H9 (cell line): ENCODE results near the gene SMC2. TPM values are rescaled to one million over a fixed set of nuclear protein-coding genes. Genes with fewer than 3 reads are reported as not detected.

Experiments
- DNase-seq: peaks from one replicate; pipeline ENCODE4 v3.0.0-alpha.2; 2017
- H2AFZ ChIP-seq: one replicate; pipeline ENCODE4 v1.6.1; 2013; ENCODE audit warnings: mild to moderate bottlenecking, low read length, control low read depth, moderate library complexity
- H2AK5ac ChIP-seq: 2 replicates; pipeline ENCODE4 v1.6.1; 2013; ENCODE audit warnings: low read length, control low read depth, mixed read lengths; ENCODE audit not compliant: insufficient read length
- H2BK120ac ChIP-seq: one replicate; pipeline ENCODE4 v1.6.1; 2013; ENCODE audit warnings: low read depth, mild to moderate bottlenecking, low read length, control low read depth, inconsistent platforms; ENCODE audit not compliant: poor library complexity, severe bottlenecking
- H2BK12ac ChIP-seq: 2 replicates; pipeline ENCODE4 v1.6.1; 2013; ENCODE audit warnings: low read length, control low read depth, mixed read lengths, low read depth; ENCODE audit not compliant: insufficient read length
- H2BK15ac ChIP-seq: 2 replicates; pipeline ENCODE4 v1.6.1; 2013; ENCODE audit warnings: low read depth, low read length, control low read depth
- H2BK20ac ChIP-seq: one replicate; pipeline ENCODE4 v1.6.1; 2013; ENCODE audit warnings: low read depth, mild to moderate bottlenecking, low read length, control low read depth, inconsistent platforms; ENCODE audit not compliant: poor library complexity, severe bottlenecking
- H2BK5ac ChIP-seq: 2 replicates; pipeline ENCODE4 v1.6.1; 2013; ENCODE audit warnings: low read length, control low read depth, mixed read lengths; ENCODE audit not compliant: insufficient read length
- H3K14ac ChIP-seq: 2 replicates; pipeline ENCODE4 v1.6.1; 2013; ENCODE audit warnings: low read length, control low read depth; ENCODE audit not compliant: insufficient read depth
- H3K18ac ChIP-seq: 2 replicates; pipeline ENCODE4 v1.6.1; 2013; ENCODE audit warnings: low read depth, mild to moderate bottlenecking, mixed read lengths, low read length, control low read depth; ENCODE audit not compliant: insufficient read length
- H3K23ac ChIP-seq: 2 replicates; pipeline ENCODE4 v1.6.1; 2013; ENCODE audit warnings: low read length, control low read depth, mixed read lengths, low read depth; ENCODE audit not compliant: insufficient read length
- H3K23me2 ChIP-seq: 2 replicates; pipeline ENCODE4 v1.6.1; 2013; ENCODE audit warnings: low read depth, mild to moderate bottlenecking, mixed read lengths, low read length, control low read depth; ENCODE audit not compliant: insufficient read length, poor library complexity, severe bottlenecking
- H3K27ac ChIP-seq: 2 replicates; pipeline ENCODE4 v1.5.1; 2013; ENCODE audit warnings: low read length, control low read depth, mixed read lengths, low read depth; ENCODE audit not compliant: insufficient read length
- H3K27me3 ChIP-seq: 2 replicates; pipeline ENCODE4 v1.6.1; 2013; ENCODE audit warnings: low read length, control low read depth, inconsistent platforms; ENCODE audit not compliant: insufficient read depth
- H3K4ac ChIP-seq: 2 replicates; pipeline ENCODE4 v1.6.1; 2013; ENCODE audit warnings: low read depth, mild to moderate bottlenecking, control low read depth, inconsistent platforms, low read length, moderate library complexity
- H3K4me1 ChIP-seq: 2 replicates; pipeline ENCODE4 v1.6.1; 2013; ENCODE audit warnings: low read length, control low read depth, inconsistent platforms; ENCODE audit not compliant: insufficient read depth
- H3K4me2 ChIP-seq: 2 replicates; pipeline ENCODE4 v1.6.1; 2013; ENCODE audit warnings: low read length, control low read depth, mixed read lengths; ENCODE audit not compliant: insufficient read length, insufficient read depth
- H3K56ac ChIP-seq: 2 replicates; pipeline ENCODE4 v1.6.1; 2013; ENCODE audit warnings: low read depth, mild to moderate bottlenecking, mixed read lengths, low read length, control low read depth; ENCODE audit not compliant: insufficient read length
- H3K79me1 ChIP-seq: 2 replicates; pipeline ENCODE4 v1.6.1; 2013; ENCODE audit warnings: low read depth, mild to moderate bottlenecking, moderate library complexity, low read length, control low read depth, inconsistent platforms; ENCODE audit not compliant: insufficient read depth, poor library complexity, severe bottlenecking
- H3K79me2 ChIP-seq: 2 replicates; pipeline ENCODE4 v1.6.1; 2013; ENCODE audit warnings: low read length, control low read depth, inconsistent platforms; ENCODE audit not compliant: insufficient read depth
- H3K9ac ChIP-seq: 2 replicates; pipeline ENCODE4 v1.6.1; 2013; ENCODE audit warnings: low read length, control low read depth, mixed read lengths; ENCODE audit not compliant: insufficient read length; ENCODE audit errors: extremely low read depth
- H3K9me3 ChIP-seq: one replicate; pipeline ENCODE4 v1.6.1; 2013; ENCODE audit warnings: low read depth, low read length, inconsistent platforms; ENCODE audit not compliant: control insufficient read depth
- H3T11ph ChIP-seq: one replicate; pipeline ENCODE4 v1.6.1; 2013; ENCODE audit warnings: mild to moderate bottlenecking, low read length, control low read depth, inconsistent platforms
- H4K20me1 ChIP-seq: one replicate; pipeline ENCODE4 v1.6.1; 2013; ENCODE audit not compliant: control insufficient read depth, insufficient read length, insufficient read depth
- H4K5ac ChIP-seq: 2 replicates; pipeline ENCODE4 v1.6.1; 2013; ENCODE audit warnings: low read depth, mild to moderate bottlenecking, mixed read lengths, low read length, control low read depth; ENCODE audit not compliant: insufficient read length
- H4K8ac ChIP-seq: replicated peaks from 2 replicates; pipeline ENCODE4 v1.6.1; 2013; ENCODE audit warnings: low read length, control low read depth, mixed read lengths, low read depth; ENCODE audit not compliant: insufficient read length
- H4K91ac ChIP-seq: 2 replicates; pipeline ENCODE4 v1.6.1; 2013; ENCODE audit warnings: low read depth, mild to moderate bottlenecking, moderate library complexity, mixed read lengths, low read length, control low read depth; ENCODE audit not compliant: insufficient read length
- H3K27ac Mint-ChIP-seq, 3 experiments: 2 replicates in 2 of 3; 3 replicates in 1 of 3; pipeline ENCODE4 v1.8.0; 2020 to 2021; ENCODE audit warnings: mixed read lengths in 3 of 3, mild to moderate bottlenecking in 1 of 3, moderate library complexity in 1 of 3
- H3K27me3 Mint-ChIP-seq: 2 replicates; pipeline ENCODE4 v1.8.0; 2021; ENCODE audit warnings: low read depth, mild to moderate bottlenecking, moderate library complexity, mixed read lengths
- H3K36me3 Mint-ChIP-seq, 3 experiments: 2 replicates in 2 of 3; 3 replicates in 1 of 3; pipeline ENCODE4 v1.8.0; 2020 to 2021; ENCODE audit warnings: low read depth in 3 of 3, mixed read lengths in 3 of 3; ENCODE audit not compliant: insufficient read depth in 1 of 3
- H3K4me1 Mint-ChIP-seq, 2 experiments: 2 replicates each; pipeline ENCODE4 v1.8.0; 2020; ENCODE audit warnings: mixed read lengths in 2 of 2
- H3K4me3 Mint-ChIP-seq, 2 experiments: 2 replicates in 1 of 2; 3 replicates in 1 of 2; pipeline ENCODE4 v1.8.0; 2020 to 2021; ENCODE audit warnings: mild to moderate bottlenecking in 2 of 2, mixed read lengths in 2 of 2, moderate library complexity in 1 of 2
- H3K9me3 Mint-ChIP-seq, 2 experiments: 2 replicates in 1 of 2; 3 replicates in 1 of 2; pipeline ENCODE4 v1.8.0; 2020; ENCODE audit warnings: mild to moderate bottlenecking in 2 of 2, mixed read lengths in 2 of 2, moderate library complexity in 1 of 2
- CTCF ChIP-seq: fragments of 200-600 bp; sonication (generic); conservative IDR thresholded peaks from 3 replicates; pipeline ENCODE4 v1.8.0; 2021; ENCODE audit warnings: antibody characterized with exemption, mild to moderate bottlenecking
- WGBS: extraction: QIAGEN DNeasy Blood & Tissue Kit; methylation state at CpG from one replicate; pipeline ENCODE4 v1.1.7; 2013; ENCODE audit warnings: missing lambda C conversion rate, low lambda C conversion rate, mixed read lengths; ENCODE audit not compliant: insufficient read length; ENCODE audit errors: extremely low coverage; 5-methylcytosine and 5-hydroxymethylcytosine counted together
- total RNA-seq: library from RNA; stranded (reverse); gene quantifications from 2 replicates; pipeline ENCODE4 v1.2.1, GENCODE V29; 2021

Gene SMC2
- total RNA-seq, 1 experiment from 2014 or later, result 47.0 TPM

GRCh38 chr9:104104360-104104759 is 10.3 kb downstream of the SMC2 start:
- Histone ChIP-seq H3T11ph (no peak overlapping the region), H3K27me3 (no peaks in the 10 kb centered on the region), H2AK5ac (no peak overlapping the region), H3K9ac (no peak overlapping the region), H4K5ac (no peak overlapping the region), H3K23ac (no peak overlapping the region), H3K14ac (no peak overlapping the region), H3K4ac (no peak overlapping the region), H2BK12ac (no peak overlapping the region), H3K79me2 (no peaks in the 10 kb centered on the region), H3K9me3 (no peaks in the 10 kb centered on the region), H3K18ac (no peak overlapping the region), H3K4me2 (no peak overlapping the region), H4K91ac (no peak overlapping the region), H3K4me1 (no peaks in the 10 kb centered on the region), H2BK20ac (no peak overlapping the region), H2BK15ac (no peak overlapping the region), H4K8ac (no peak overlapping the region), H3K79me1 (no peaks in the 10 kb centered on the region), H3K56ac (no peak overlapping the region), H2AFZ (no peak overlapping the region), H2BK5ac (no peak overlapping the region), H3K27ac (no peak overlapping the region), H3K23me2 (no peaks in the 10 kb centered on the region), H4K20me1 (no peaks in the 10 kb centered on the region), H2BK120ac (no peak overlapping the region)
- TF ChIP-seq CTCF, result no peak
- Mint-ChIP-seq H3K9me3 (no peaks in the 10 kb centered on the region), H3K36me3 (peaks cover 17 to 80% (median 58%) of the 10 kb centered on the region in 3 experiments; a peak in 6 of 7 replicates), H3K4me1 (no peaks in the 10 kb centered on the region), H3K4me3 (no peak overlapping the region), H3K27me3 (no peaks in the 10 kb centered on the region), H3K27ac (no peak overlapping the region)
- no peak for DNase-seq
- WGBS, result no CpG with 5 or more reads among the region's 1 CpG
